ENCODE data around the gene LRRFIP1.
"Not testable (repeated sequence)": the region's sequence is repeated elsewhere in the genome, so short reads cannot be mapped to it uniquely, and the experiment has no call there.

Gene LRRFIP1

DNA sequence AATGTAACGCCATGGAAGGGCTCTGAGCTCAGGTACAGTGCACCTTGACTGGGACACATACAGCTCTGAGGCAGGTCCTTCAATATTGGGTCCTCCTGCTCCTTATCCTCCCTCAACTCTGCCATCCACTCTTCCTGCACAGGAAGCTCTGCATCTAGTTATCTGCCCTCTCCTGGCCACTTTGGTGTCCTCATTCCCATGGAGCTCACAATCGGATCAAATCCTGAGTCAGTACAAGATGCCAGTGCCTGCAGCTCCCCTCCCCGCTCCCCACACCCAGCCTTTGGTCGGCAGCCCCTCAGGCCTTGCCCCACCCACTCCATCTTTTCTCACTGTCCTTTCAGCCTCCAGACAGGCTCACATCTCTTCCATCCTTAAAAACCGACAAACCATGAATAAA lies 58.0 kb downstream of the LRRFIP1 start:
- DNase-seq (ENCODE audit: low spot score): no peak

- no peak for DNase-seq (ENCODE audit: low spot score)
These were observed 59.3 kb downstream of the LRRFIP1 start for GRCh38 chr2:237686659-237687136.

- no peak for DNase-seq (ENCODE audit: low spot score)
These were observed 60.7 kb downstream of the LRRFIP1 start for GRCh38 chr2:237688081-237688480.

- DNase-seq (ENCODE audit: low spot score): not testable (repeated sequence)
These were observed 61.2 kb downstream of the LRRFIP1 start for GRCh38 chr2:237688541-237688940.

- no peak for DNase-seq (ENCODE audit: low spot score)
These were observed 62.1 kb downstream of the LRRFIP1 start for GRCh38 chr2:237689336-237690131.

- no peak for DNase-seq (ENCODE audit: low spot score)
These were observed 63.9 kb downstream of the LRRFIP1 start for GRCh38 chr2:237691029-237691907.

DNA sequence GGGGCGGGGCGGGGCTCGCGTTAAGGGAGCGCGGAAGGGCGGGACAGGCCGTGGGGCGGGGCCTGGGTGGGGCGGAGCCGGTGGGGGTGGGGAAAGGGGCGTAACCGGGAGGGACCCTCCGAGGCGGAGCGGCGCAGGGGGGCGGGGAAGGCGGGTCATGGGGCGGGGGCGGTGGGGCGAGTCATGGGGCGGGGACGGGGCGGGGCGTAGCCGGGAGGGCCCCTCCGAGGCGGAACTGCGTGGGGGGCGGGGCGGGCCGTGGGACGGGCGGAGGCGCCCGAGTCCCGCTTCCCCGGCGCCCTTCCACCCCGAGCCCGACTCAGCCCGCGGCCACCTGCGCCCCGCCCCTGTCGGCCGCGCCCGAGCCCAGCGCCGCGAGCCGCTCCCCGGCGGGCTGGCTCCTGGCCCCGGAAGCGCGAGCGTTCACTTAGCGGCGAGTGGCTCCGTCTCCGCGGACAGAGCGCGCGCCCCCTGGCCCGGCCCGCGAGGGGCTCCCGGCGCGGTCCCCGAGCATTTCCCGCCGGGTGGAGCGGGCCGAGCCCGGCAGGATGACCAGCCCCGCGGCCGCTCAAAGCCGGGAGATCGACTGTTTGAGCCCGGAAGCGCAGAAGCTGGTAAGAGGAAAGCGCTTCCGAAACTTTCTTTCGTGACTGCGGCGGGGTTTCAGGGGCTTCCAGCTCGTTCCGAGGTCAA lies 64.7 kb downstream of the LRRFIP1 start:
- peak; percentile 96 for DNase-seq (ENCODE audit: low spot score)

- DNase-seq (ENCODE audit: low spot score): no peak
These were observed 65.4 kb downstream of the LRRFIP1 start for GRCh38 chr2:237692601-237693290.

- DNase-seq (ENCODE audit: low spot score): peak; percentile 50
These were observed 66.1 kb downstream of the LRRFIP1 start for GRCh38 chr2:237693291-237693994.

GRCh38 chr2:237694415-237695194 lies 67.2 kb downstream of the LRRFIP1 start:
- no peak for DNase-seq (ENCODE audit: low spot score)

- peak; percentile 78 for DNase-seq (ENCODE audit: low spot score)
These were observed 67.9 kb downstream of the LRRFIP1 start for GRCh38 chr2:237695201-237695780.

DNA sequence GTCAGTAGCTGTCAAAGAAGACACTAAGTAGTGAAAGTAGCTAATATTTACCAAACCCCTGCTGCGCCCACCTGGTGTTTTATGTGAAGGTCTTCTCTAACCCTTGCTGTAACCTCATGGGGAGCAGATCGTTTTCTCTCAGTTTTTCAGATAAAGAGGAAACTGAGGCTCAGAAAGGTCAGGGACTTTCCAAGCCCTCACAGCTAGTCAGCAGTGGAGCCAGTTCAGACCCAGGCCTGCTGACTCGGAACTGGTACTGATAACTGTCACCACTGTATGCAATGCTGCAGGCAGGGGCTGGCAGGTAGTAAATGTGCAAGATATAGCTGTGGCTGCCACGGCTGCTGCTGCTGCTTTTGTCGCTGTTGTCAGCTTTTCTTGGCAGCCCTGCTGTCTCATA lies 69.1 kb downstream of the LRRFIP1 start:
- DNase-seq (ENCODE audit: low spot score): no peak

- no peak for DNase-seq (ENCODE audit: low spot score)
These were observed 70.4 kb downstream of the LRRFIP1 start for GRCh38 chr2:237697586-237698357.

DNA sequence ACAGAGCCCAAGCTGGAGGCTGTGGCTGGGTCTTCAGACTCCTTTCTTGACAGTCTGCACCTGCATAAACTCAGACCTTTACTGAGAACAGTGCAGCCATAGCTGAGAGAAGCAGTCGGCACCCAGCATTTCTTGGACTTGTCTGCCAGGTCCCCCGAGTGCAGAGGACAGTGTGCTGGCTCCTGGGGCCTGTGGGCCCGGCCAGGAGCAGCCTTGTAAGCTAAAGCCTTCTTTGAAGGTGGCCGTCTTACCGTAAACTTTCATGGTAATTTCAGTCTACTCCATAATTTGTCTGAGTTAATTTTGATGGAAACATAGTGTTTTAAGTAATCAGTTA lies 70.9 kb downstream of the LRRFIP1 start:
- DNase-seq (ENCODE audit: low spot score): no peak

- DNase-seq (ENCODE audit: low spot score): no peak
These were observed 72.6 kb downstream of the LRRFIP1 start for GRCh38 chr2:237699870-237700511.

- no peak for DNase-seq (ENCODE audit: low spot score)
These were observed 73.2 kb downstream of the LRRFIP1 start for GRCh38 chr2:237700512-237701032.

GRCh38 chr2:237701033-237701858 lies 73.9 kb downstream of the LRRFIP1 start:
- DNase-seq (ENCODE audit: low spot score): no peak
